Hepatocyte (in vitro differentiated cells): ENCODE data around the gene UBQLN4. TPM values are rescaled to one million over a fixed set of nuclear protein-coding genes. Genes with fewer than 3 reads are reported as not detected.
"Not testable (repeated sequence)": the region's sequence is repeated elsewhere in the genome, so short reads cannot be mapped to it uniquely, and the experiment has no call there.

Experiments
- DNase-seq: peaks from one replicate; pipeline ENCODE4 v3.0.0-alpha.2; 2016; ENCODE audit warnings: low spot score
- H2AFZ ChIP-seq: fragments of 200-600 bp; sonication (generic); 2 replicates; pipeline ENCODE4 v1.6.0; 2016; ENCODE audit warnings: antibody characterized with exemption, mild to moderate bottlenecking
- H3K27ac ChIP-seq: fragments of 200-600 bp; sonication (generic); 2 replicates; pipeline ENCODE4 v1.5.1; 2016; ENCODE audit warnings: mild to moderate bottlenecking
- H3K27me3 ChIP-seq: fragments of 200-600 bp; sonication (generic); 2 replicates; pipeline ENCODE4 v1.6.1; 2016
- H3K36me3 ChIP-seq: fragments of 200-600 bp; sonication (generic); replicated peaks from 2 replicates; pipeline ENCODE4 v1.5.1; 2016; ENCODE audit warnings: low read depth; ENCODE audit not compliant: insufficient read depth
- H3K4me1 ChIP-seq: fragments of 200-600 bp; sonication (generic); 2 replicates; pipeline ENCODE4 v1.5.1; 2016; ENCODE audit warnings: mild to moderate bottlenecking, moderate library complexity; ENCODE audit not compliant: insufficient read depth
- H3K4me2 ChIP-seq: fragments of 200-600 bp; sonication (generic); 2 replicates; pipeline ENCODE4 v1.6.0; 2016
- H3K4me3 ChIP-seq: fragments of 200-600 bp; sonication (generic); 2 replicates; pipeline ENCODE4 v1.5.1; 2016; ENCODE audit warnings: mild to moderate bottlenecking
- H3K79me2 ChIP-seq: fragments of 200-600 bp; sonication (generic); 2 replicates; pipeline ENCODE4 v1.6.0; 2017; ENCODE audit warnings: mild to moderate bottlenecking
- H3K9me2 ChIP-seq: fragments of 200-600 bp; sonication (generic); replicated peaks from 2 replicates; pipeline ENCODE4 v1.6.0; 2017; ENCODE audit warnings: mild to moderate bottlenecking; ENCODE audit not compliant: insufficient read depth
- H3K9me3 ChIP-seq: fragments of 200-600 bp; sonication (generic); 2 replicates; pipeline ENCODE4 v1.5.1; 2016; ENCODE audit warnings: low read depth, mild to moderate bottlenecking
- H4K20me1 ChIP-seq: fragments of 200-600 bp; sonication (generic); 2 replicates; pipeline ENCODE4 v1.6.0; 2016; ENCODE audit warnings: mild to moderate bottlenecking; ENCODE audit not compliant: insufficient read depth, poor library complexity, severe bottlenecking
- CTCF ChIP-seq: fragments of 200-600 bp; sonication (generic); IDR thresholded peaks from 2 replicates; pipeline ENCODE4 v1.5.1; 2016; ENCODE audit warnings: antibody characterized with exemption, mild to moderate bottlenecking; ENCODE audit not compliant: poor library complexity
- EZH2 ChIP-seq: fragments of 200-600 bp; sonication (generic); IDR thresholded peaks from 2 replicates; pipeline ENCODE4 v1.6.1; 2016; ENCODE audit warnings: antibody characterized with exemption, mild to moderate bottlenecking, borderline replicate concordance
- EZH2phosphoT487 ChIP-seq: fragments of 200-600 bp; sonication (generic); IDR thresholded peaks from one replicate; pipeline ENCODE4 v1.6.1; 2018; ENCODE audit warnings: antibody characterized with exemption, mild to moderate bottlenecking, low read depth, moderate library complexity; ENCODE audit not compliant: unreplicated experiment, severe bottlenecking
- WGBS: methylation state at CpG from one replicate; pipeline ENCODE4 v1.1.6; 2016; ENCODE audit warnings: low lambda C conversion rate; ENCODE audit errors: missing lambda C conversion rate; 5-methylcytosine and 5-hydroxymethylcytosine counted together
- polyA plus RNA-seq: library from polyadenylated mRNA; unstranded; fragments of >200 nt; fragmentation: Nextera tagmentation; extraction: Ambion mirVana; gene quantifications from 2 replicates; pipeline ENCODE4 v1.2.1, GENCODE V29; 2016
- total RNA-seq: library from RNA; depleted of rRNA; stranded (reverse); fragments of >200 nt; gene quantifications from 2 replicates; pipeline ENCODE4 v1.2.3, GENCODE V29; 2014

Gene UBQLN4
- total and polyA plus RNA-seq, 2 experiments from 2014 or later: 29.5 to 35.3 TPM

DNA sequence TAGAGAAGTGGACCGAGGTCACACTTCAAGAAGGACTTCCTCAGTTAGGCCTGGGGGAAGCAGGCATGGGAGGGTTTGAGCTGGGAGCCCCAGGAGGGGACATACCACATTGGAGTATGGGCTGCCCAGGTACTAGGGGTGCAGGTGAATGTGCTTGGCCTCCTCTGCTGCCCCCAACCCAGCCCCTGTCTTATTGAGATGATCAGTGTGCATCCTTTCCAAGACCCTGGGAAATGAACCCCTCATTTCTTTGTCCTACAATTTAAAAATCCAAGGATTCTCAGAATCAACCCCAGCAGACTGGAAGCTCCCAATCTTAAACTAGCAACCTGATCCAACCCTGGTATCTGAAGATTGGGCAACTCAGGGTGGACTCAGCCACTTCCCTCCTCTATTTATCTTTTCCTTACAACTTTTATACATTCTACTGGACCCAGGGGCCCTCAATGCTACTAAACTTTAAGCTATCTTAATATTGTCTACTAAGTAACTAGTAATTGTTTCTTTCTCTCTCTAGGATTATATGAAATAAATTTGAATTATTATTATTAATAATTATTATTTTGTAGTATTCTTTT, 19.6 kb upstream of the UBQLN4 start:
- DNase-seq: no peak
- Histone ChIP-seq H3K79me2 (peaks cover 36% of the 10 kb centered on the region), H3K4me3 (no peak overlapping the region), H3K9me3 (no peaks in the 10 kb centered on the region), H3K27ac (no peak overlapping the region), H3K4me1 (peaks cover 13% of the 10 kb centered on the region), H2AFZ (no peak overlapping the region), H4K20me1 (peaks cover 31% of the 10 kb centered on the region), H3K9me2 (no peaks in the 10 kb centered on the region), H3K27me3 (no peaks in the 10 kb centered on the region), H3K36me3 (no peaks in the 10 kb centered on the region), H3K4me2 (no peak overlapping the region)
- WGBS: 33% methylated on average over 1 of the region's 1 CpG
- no peak for TF ChIP-seq EZH2

- 69% methylated on average over 5 of the region's 6 CpGs for WGBS
- TF ChIP-seq EZH2 (no peak), CTCF (no peak), EZH2phosphoT487 (no peak)
- peaks cover 9% of the 10 kb centered on the region for H3K4me1 ChIP-seq
These were observed 18.7 kb upstream of the UBQLN4 start for GRCh38 chr1:156072251-156072650.

DNA sequence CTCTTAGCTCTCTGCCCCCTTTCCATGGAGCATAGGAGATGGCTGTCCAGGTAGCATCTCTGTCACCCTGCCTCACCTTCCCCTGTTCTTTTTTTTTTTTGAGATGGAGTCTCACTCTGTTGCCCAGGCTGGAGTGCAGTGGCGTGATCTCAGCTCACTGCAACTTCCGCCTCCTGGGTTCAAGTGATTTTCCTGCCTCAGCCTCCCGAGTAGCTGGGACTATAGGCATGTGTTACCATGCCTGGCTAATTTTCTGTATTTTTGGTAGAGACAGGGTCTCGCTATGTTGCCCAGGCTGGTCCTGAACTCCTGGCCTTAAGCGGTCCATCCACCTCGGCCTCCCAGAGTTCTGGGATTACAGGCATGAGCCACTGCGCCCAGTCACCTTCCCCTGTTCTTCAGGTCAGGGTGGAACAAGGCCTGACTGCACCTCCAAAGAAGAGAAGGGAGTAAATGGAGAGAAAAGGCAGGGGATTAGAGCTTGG, 17.8 kb upstream of the UBQLN4 start:
- not testable (repeated sequence) for H3K27me3 ChIP-seq, H2AFZ ChIP-seq, H3K4me3 ChIP-seq, H3K9me2 ChIP-seq, H3K36me3 ChIP-seq, H3K4me2 ChIP-seq, H3K27ac ChIP-seq, H3K4me1 ChIP-seq, DNase-seq, H3K9me3 ChIP-seq
- 92% methylated on average over 6 of the region's 7 CpGs for whole genome bisulfite sequencing
- H3K79me2 ChIP-seq: peaks cover 18% of the 10 kb centered on the region
- peaks cover 18% of the 10 kb centered on the region for H4K20me1 ChIP-seq

More at GRCh38 chr1:156072251-156072650, 18.7 kb upstream of the UBQLN4 start:
- no peak overlapping the region for H3K4me2 ChIP-seq
- no peaks in the 10 kb centered on the region for H3K36me3 ChIP-seq
- no peak overlapping the region for H2AFZ ChIP-seq
- DNase-seq: no peak
- no peak overlapping the region for H3K4me3 ChIP-seq
- H3K9me2 ChIP-seq: no peaks in the 10 kb centered on the region
- peaks cover 26% of the 10 kb centered on the region for H3K79me2 ChIP-seq
- no peaks in the 10 kb centered on the region for H3K27me3 ChIP-seq
- H3K27ac ChIP-seq: peak overlapping the region; percentile 37
- H4K20me1 ChIP-seq: peaks cover 22% of the 10 kb centered on the region
- H3K9me3 ChIP-seq: no peaks in the 10 kb centered on the region

- peaks cover 10% of the 10 kb centered on the region for H4K20me1 ChIP-seq
- no peaks in the 10 kb centered on the region for H3K27me3 ChIP-seq
- DNase-seq: no peak
- no peak overlapping the region for H3K4me2 ChIP-seq
- peaks cover 13% of the 10 kb centered on the region for H3K79me2 ChIP-seq
- no peaks in the 10 kb centered on the region for H3K9me3 ChIP-seq
- no peak overlapping the region for H3K4me3 ChIP-seq
- H3K9me2 ChIP-seq: no peaks in the 10 kb centered on the region
- H3K4me1 ChIP-seq: peaks cover 3% of the 10 kb centered on the region
- no peak for TF ChIP-seq EZH2
- no peak for TF ChIP-seq CTCF
- TF ChIP-seq EZH2phosphoT487: no peak
- no peak overlapping the region for H3K27ac ChIP-seq
- H2AFZ ChIP-seq: no peak overlapping the region
- 50% methylated on average over 2 of the region's 4 CpGs for WGBS
- no peaks in the 10 kb centered on the region for H3K36me3 ChIP-seq
These were observed 16.9 kb upstream of the UBQLN4 start for GRCh38 chr1:156070548-156070947.
